Hematopoietic multipotent progenitor cell treated with erythropoietin and hydrocortisone succinate and interleukin-3 and kit ligand, for 17 days (in vitro differentiated cells): ENCODE data around the gene CIDEB.
A peak's percentile ranks its signal among the peaks of the same experiment; 100 is the strongest.
"Not testable (repeated sequence)": the region's sequence is repeated elsewhere in the genome, so short reads cannot be mapped to it uniquely, and the experiment has no call there.

ENCODE experiments used
- DNase-seq: peaks from one replicate; pipeline ENCODE4 v3.0.0-alpha.2; 2015; ENCODE audit warnings: low spot score

Gene CIDEB

DNA sequence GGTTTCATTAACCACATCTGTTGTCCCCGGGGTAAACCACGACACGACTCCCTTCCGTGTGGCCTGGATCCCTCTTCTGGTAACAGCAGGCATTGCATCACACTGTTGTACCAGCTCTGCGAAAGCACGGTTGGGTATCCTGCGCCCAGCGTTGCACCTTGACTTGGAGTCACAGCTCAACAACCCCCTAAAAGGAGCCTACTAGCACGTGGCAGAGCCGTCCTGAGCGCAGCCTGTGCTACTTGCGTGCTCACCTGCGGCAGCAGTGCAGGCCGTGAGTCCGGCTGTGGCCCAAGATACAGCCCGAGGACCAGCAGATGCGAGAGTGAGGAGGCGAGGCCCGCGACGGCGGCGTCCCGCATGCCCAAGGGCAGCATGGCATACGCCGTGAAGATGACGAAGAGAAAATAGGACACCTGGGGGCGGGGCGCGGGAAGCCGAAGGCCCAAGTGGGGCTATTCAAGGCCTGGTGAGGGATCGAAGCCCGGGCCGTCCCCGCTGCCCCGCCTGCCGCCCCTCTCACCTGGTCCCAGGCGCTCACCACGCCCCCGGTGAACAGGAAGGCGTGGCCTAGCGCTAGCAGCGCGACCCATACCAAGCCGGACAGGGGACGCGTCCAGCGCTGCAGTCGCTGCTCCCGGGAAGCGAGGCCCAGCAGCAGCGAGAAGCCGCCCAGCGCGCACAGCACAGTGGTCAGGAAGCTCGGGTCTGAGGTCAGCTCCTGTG is 24.7 kb upstream of the CIDEB start:
- peak; percentile 64 for DNase-seq

- no peak for DNase-seq
Observed at GRCh38 chr14:24331731-24332267, 24.0 kb upstream of the CIDEB start.

DNA sequence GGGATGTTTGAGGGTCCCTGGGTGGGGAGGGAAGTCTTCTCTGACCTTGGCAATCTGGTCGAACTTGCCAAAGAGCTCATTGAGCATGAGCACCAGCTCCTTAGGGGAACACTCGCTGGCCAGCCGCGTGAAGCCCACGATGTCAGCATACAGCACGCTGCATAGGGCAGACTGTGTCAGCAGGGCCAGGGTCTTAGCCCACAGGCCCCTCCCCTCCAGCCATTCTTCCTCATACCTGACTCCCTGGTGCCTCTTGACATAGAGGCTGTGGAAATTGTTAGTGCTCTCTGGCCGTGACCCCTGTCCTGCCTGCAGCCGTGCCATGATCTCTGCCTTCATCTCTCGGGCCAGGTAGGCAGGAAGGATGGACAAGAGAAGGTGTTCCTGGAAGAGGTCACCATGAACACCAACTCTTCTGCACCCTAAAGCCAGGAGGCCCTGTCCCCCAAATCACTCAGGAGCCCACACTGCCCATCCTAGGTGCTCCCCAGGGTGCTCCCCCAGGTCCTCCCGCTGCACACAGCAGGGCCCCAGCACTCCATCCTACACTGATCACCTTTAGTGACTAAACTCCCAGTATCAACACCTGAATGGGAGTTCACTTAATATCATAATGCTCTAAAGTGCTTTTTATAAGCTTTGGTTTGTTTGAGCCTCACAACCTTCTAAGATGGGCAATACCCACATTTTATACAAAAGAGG is 23.3 kb upstream of the CIDEB start:
- DNase-seq: no peak

GRCh38 chr14:24329736-24330135 is 22.0 kb upstream of the CIDEB start:
- no peak for DNase-seq

GRCh38 chr14:24329073-24329663 is 21.4 kb upstream of the CIDEB start:
- DNase-seq: no peak

GRCh38 chr14:24327914-24328313 is 20.1 kb upstream of the CIDEB start:
- DNase-seq: not testable (repeated sequence)

GRCh38 chr14:24327303-24327702 is 19.5 kb upstream of the CIDEB start:
- no peak for DNase-seq

- no peak for DNase-seq
Observed at GRCh38 chr14:24325963-24326362, 18.2 kb upstream of the CIDEB start.

GRCh38 chr14:24325041-24325530 is 17.3 kb upstream of the CIDEB start:
- no peak for DNase-seq

DNA sequence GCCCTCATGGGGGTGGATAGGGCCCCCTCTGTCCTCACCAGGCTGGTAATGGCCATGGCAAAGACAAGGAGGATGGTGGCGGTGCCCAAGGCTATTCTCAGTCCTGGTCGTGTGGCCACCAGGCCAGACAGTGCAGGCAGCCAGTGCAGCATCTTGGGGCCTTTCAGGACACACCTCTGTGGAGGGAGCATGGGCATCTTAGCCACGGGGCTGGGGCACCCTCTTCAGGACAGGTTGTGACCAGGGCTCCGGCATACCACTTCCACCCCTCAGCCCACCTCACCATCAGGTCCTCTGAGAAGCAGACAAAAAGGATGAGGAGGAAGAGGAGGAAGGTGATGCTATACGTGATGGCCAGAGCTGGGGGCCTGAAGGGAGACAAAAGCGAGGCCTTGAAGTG is 16.2 kb upstream of the CIDEB start:
- DNase-seq: no peak

- no peak for DNase-seq
Observed at GRCh38 chr14:24323341-24323740, 15.6 kb upstream of the CIDEB start.

GRCh38 chr14:24322672-24323071 is 14.9 kb upstream of the CIDEB start:
- DNase-seq: no peak

DNA sequence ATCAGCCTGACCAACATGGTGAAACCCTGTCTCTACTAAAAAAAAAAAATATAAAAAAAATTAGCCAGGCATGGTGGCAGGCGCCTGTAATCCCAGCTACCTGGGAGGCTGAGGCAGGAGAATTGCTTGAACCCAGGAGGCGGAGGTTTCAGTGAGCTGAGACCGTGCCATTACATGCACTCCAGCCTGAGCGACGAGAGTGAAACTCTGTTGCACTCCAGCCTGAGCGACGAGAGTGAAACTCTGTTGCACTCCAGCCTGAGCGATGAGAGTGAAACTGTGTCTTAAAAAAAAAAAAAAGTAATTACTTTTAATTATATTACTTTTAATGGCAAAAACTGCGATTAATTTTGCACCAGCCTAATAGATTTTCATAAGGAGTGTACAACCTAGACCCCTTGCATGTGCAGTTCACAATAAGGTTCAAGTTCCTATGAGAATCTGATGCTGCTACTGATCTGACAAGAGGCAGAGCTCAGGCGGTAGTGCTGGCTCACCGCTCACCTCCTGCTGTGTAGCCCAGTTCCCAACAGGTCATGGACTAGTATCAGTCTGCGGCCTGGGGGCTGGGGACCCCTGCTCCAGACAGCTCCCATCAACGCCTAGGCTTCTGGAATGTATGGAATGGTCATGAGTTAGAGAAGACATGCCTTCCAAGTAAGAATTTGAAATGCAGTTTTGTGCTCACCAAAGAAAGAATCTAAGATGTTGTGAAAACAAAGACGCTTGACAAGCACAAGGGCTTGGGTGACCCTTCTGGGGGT is 13.6 kb upstream of the CIDEB start:
- DNase-seq: no peak

GRCh38 chr14:24317141-24317928 is 9.6 kb upstream of the CIDEB start:
- DNase-seq: no peak

DNA sequence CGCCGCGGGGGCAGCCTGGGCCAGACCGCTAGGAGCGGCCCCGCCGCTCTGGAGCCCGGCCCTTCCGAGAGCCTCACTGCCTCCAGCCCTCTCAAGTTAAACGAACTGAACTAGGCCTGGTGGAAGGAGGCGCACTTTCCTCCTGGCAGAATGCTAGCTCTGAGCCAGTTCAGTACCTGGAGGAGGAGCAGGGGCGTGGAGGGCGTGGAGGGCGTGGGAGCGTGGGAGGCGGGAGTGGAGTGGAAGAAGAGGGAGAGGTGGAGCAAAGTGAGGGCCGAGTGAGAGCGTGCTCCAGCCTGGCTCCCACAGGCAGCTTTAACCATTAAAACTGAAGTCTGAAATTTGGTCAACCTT is 8.8 kb upstream of the CIDEB start:
- no peak for DNase-seq

DNA sequence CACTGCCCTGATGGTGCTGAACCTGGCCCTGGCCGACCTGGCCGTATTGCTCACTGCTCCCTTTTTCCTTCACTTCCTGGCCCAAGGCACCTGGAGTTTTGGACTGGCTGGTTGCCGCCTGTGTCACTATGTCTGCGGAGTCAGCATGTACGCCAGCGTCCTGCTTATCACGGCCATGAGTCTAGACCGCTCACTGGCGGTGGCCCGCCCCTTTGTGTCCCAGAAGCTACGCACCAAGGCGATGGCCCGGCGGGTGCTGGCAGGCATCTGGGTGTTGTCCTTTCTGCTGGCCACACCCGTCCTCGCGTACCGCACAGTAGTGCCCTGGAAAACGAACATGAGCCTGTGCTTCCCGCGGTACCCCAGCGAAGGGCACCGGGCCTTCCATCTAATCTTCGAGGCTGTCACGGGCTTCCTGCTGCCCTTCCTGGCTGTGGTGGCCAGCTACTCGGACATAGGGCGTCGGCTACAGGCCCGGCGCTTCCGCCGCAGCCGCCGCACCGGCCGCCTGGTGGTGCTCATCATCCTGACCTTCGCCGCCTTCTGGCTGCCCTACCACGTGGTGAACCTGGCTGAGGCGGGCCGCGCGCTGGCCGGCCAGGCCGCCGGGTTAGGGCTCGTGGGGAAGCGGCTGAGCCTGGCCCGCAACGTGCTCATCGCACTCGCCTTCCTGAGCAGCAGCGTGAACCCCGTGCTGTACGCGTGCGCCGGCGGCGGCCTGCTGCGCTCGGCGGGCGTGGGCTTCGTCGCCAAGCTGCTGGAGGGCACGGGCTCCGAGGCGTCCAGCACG is 8.2 kb upstream of the CIDEB start:
- DNase-seq: no peak

- no peak for DNase-seq
Observed at GRCh38 chr14:24315243-24315806, 7.5 kb upstream of the CIDEB start.

GRCh38 chr14:24314377-24315193 is 6.8 kb upstream of the CIDEB start:
- DNase-seq: no peak

GRCh38 chr14:24313913-24314312 is 6.1 kb upstream of the CIDEB start:
- no peak for DNase-seq
